ENCODE data around the gene C1orf21.
A peak's percentile ranks its signal among the peaks of the same experiment; 100 is the strongest.

The C1orf21 gene

DNA sequence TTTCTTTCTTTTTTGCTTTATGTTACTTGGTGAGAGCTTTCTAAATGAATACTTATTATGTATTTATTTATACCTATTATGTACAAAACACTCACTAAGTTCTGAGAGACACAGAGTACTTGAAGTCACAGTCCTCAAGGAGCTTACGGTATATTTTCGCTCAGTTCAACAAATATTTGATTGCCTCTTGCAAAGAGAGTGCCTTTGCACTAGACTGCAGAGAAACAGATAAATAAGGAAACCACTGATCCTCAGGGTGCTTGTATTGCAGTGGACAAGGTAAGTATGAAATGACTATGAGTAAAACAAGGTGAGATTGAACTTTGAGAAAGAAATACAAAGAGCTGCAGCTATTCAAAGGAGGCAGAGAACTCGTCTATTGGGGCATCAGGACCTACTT, 123.3 kb downstream of the C1orf21 start:
- no peak overlapping the region for H3K4me3 ChIP-seq (ENCODE audit: low read length)
- no peaks in the 10 kb centered on the region for H3K4me1 ChIP-seq (ENCODE audit: insufficient read depth, low read length)

DNA sequence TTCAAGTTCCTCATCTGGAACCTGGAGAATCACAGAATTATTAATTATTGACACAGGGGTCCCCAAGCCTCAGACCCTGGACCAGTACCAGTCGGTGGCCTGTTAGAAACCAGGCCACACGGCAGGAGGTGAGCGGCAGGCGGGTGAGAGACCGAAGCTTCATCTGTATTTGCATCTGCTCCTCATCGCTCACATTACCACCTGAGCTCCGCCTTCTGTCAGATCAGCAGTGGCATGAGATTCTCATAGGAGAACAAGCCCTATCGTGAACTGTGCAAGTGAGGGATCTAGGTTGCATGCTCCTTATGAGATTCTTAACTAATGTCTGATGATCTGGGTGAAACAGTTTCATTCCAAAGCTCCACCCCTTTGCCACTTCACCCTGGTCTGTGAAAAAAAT, 125.9 kb downstream of the C1orf21 start:
- peaks cover 11% of the 10 kb centered on the region for H3K36me3 ChIP-seq (ENCODE audit: insufficient read depth, low read depth, low read length)
- H3K4me3 ChIP-seq (ENCODE audit: low read length) = no peak overlapping the region
- no peaks in the 10 kb centered on the region for H3K27me3 ChIP-seq (ENCODE audit: insufficient read depth, low read length)
- H3K27ac ChIP-seq (ENCODE audit: low read length) = no peak overlapping the region
- no peak overlapping the region for H3K9ac ChIP-seq (ENCODE audit: low read depth, low read length)
- H3K9me3 ChIP-seq (ENCODE audit: insufficient read depth, low read depth, low read length) = no peaks in the 10 kb centered on the region
- no peaks in the 10 kb centered on the region for H3K4me1 ChIP-seq (ENCODE audit: insufficient read depth, low read length)

More for the DNA sequence above, 123.3 kb downstream of the C1orf21 start:
- no peak overlapping the region for H3K9ac ChIP-seq (ENCODE audit: low read depth, low read length)
- H3K9me3 ChIP-seq (ENCODE audit: insufficient read depth, low read depth, low read length) = no peaks in the 10 kb centered on the region
- H3K27me3 ChIP-seq (ENCODE audit: insufficient read depth, low read length) = no peaks in the 10 kb centered on the region
- H3K36me3 ChIP-seq (ENCODE audit: insufficient read depth, low read depth, low read length) = peaks cover 11% of the 10 kb centered on the region
- H3K27ac ChIP-seq (ENCODE audit: low read length) = no peak overlapping the region

DNA sequence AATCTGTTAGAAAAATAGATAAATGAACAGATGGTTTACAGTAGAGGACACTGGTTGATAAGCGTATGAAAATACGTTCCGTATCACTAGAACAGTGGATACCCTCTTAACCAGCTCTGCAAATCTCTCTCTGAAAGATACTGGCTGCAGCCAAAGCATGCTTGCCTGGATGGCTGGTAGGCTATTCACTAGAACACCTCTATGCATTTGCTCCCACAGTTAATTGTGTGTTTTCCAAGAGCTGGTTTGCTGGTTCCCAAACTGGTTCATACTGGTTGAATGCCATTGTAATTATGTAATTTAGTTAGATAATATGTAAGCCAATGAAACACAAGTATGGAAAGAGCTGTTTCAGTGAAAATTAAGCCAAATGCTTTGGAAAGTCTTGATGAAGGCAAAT, 126.6 kb downstream of the C1orf21 start:
- H3K9ac ChIP-seq (ENCODE audit: low read depth, low read length) = no peak overlapping the region
- H3K4me1 ChIP-seq (ENCODE audit: insufficient read depth, low read length) = no peaks in the 10 kb centered on the region
- no peaks in the 10 kb centered on the region for H3K27me3 ChIP-seq (ENCODE audit: insufficient read depth, low read length)
- no peaks in the 10 kb centered on the region for H3K9me3 ChIP-seq (ENCODE audit: insufficient read depth, low read depth, low read length)
- peaks cover 11% of the 10 kb centered on the region for H3K36me3 ChIP-seq (ENCODE audit: insufficient read depth, low read depth, low read length)
- no peak overlapping the region for H3K27ac ChIP-seq (ENCODE audit: low read length)
- H3K4me3 ChIP-seq (ENCODE audit: low read length) = no peak overlapping the region

DNA sequence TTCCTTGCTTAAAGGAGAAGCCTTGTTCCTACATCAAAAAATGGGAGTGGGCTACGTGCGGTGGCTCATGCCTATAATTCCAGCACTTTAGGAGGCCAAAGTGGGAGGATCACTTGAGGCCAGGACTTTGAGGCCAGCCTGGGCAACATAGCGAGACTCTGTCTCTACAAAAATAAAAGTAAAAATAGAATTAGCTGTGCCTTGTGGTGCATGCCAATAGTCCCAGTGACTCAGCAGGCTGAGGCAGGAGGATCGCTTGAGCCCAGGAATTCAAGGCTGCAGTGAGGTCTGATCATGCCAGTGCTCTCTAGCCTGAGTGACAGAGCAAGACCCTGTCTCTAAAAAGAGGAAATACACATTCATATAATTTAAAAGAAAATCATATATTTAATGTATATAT, 127.1 kb downstream of the C1orf21 start:
- no peaks in the 10 kb centered on the region for H3K4me1 ChIP-seq (ENCODE audit: insufficient read depth, low read length)
- no peak overlapping the region for H3K4me3 ChIP-seq (ENCODE audit: low read length)
- peaks cover 10% of the 10 kb centered on the region for H3K36me3 ChIP-seq (ENCODE audit: insufficient read depth, low read depth, low read length)
- H3K9ac ChIP-seq (ENCODE audit: low read depth, low read length) = no peak overlapping the region
- H3K27ac ChIP-seq (ENCODE audit: low read length) = no peak overlapping the region
- H3K27me3 ChIP-seq (ENCODE audit: insufficient read depth, low read length) = no peaks in the 10 kb centered on the region
- no peaks in the 10 kb centered on the region for H3K9me3 ChIP-seq (ENCODE audit: insufficient read depth, low read depth, low read length)

DNA sequence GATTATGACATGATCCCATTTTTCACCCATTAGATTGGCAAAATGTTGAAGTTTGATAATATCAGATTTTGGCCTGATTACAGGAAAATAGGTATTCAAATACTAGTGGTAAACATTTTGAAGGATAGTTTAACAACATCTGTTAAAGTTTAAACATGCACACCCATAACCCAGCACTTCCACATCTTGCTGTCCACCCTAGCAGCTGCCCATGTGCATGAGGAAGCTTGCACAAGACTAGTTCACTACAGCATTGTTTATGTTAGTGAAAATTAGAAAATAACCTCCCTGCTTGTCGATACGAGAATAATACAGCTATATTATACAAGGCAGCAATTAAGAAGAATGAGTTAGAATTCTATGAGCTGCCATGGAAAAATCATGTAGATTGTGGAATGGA, 127.6 kb downstream of the C1orf21 start:
- no peak overlapping the region for H3K9ac ChIP-seq (ENCODE audit: low read depth, low read length)
- H3K36me3 ChIP-seq (ENCODE audit: insufficient read depth, low read depth, low read length) = peaks cover 5% of the 10 kb centered on the region; the same call in 1 of the 2 replicates
- no peak overlapping the region for H3K4me3 ChIP-seq (ENCODE audit: low read length)
- no peaks in the 10 kb centered on the region for H3K4me1 ChIP-seq (ENCODE audit: insufficient read depth, low read length)
- H3K27me3 ChIP-seq (ENCODE audit: insufficient read depth, low read length) = no peaks in the 10 kb centered on the region
- H3K27ac ChIP-seq (ENCODE audit: low read length) = no peak overlapping the region
- H3K9me3 ChIP-seq (ENCODE audit: insufficient read depth, low read depth, low read length) = no peaks in the 10 kb centered on the region

DNA sequence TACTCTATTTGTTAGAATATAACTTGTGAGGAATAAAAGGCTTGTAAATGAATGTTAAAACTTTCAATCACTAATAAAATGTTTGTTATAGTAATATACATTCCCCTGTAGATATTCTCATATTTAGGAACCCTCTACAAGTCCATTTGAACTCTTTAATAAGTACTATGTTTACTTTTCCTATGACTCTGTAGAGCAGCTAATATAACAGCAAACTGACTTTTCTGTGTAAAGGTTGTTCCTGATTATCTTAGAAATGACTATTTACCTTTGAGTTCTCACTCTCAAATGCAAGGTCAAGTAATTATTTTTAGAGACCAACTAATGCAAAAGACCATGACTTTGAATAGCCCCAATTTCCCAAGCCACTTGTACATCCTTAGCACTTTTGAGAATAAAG, 130.3 kb downstream of the C1orf21 start:
- Histone ChIP-seq H3K36me3 (ENCODE audit: insufficient read depth, low read depth, low read length) (no peaks in the 10 kb centered on the region), H3K4me1 (ENCODE audit: insufficient read depth, low read length) (peaks cover 5% of the 10 kb centered on the region; the same call in 1 of the 2 replicates), H3K4me3 (ENCODE audit: low read length) (no peak overlapping the region), H3K27ac (ENCODE audit: low read length) (no peak overlapping the region), H3K9me3 (ENCODE audit: insufficient read depth, low read depth, low read length) (no peaks in the 10 kb centered on the region), H3K9ac (ENCODE audit: low read depth, low read length) (no peak overlapping the region), H3K27me3 (ENCODE audit: insufficient read depth, low read length) (no peaks in the 10 kb centered on the region)

DNA sequence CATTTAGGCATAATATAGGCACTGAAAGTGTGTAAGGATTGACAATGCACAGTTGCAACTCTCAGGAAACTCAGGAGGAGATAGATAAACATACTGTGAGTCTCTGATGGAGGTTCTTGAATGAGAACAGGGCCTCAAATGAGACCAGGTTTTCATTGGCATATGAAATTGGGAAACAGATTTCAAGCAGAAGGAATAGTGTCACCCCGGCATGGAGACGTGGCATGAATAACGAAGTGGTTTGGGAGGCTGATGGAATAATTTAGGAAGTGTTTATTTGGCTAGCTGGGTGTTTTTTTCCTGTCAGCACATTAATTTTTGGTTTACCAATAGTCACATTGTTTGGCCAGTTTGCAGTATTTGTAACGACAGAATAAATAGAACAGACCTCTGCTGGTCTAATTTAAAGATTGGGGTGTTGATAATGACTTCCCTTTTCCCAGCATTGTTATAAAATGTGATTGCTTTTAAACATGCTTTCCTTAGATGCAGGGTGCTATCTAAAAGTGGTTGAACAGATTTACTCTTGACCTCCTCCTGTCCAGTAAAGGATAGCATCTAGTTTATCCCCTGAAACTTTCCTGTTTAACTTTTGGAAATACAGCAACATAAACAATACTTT, 132.0 kb downstream of the C1orf21 start:
- no peaks in the 10 kb centered on the region for H3K9me3 ChIP-seq (ENCODE audit: insufficient read depth, low read depth, low read length)
- no peak overlapping the region for H3K4me3 ChIP-seq (ENCODE audit: low read length)
- H3K9ac ChIP-seq (ENCODE audit: low read depth, low read length) = no peak overlapping the region
- H3K27ac ChIP-seq (ENCODE audit: low read length) = no peak overlapping the region
- H3K27me3 ChIP-seq (ENCODE audit: insufficient read depth, low read length) = no peaks in the 10 kb centered on the region
- no peaks in the 10 kb centered on the region for H3K36me3 ChIP-seq (ENCODE audit: insufficient read depth, low read depth, low read length)
- peaks cover 5% of the 10 kb centered on the region; the same call in 1 of the 2 replicates for H3K4me1 ChIP-seq (ENCODE audit: insufficient read depth, low read length)

DNA sequence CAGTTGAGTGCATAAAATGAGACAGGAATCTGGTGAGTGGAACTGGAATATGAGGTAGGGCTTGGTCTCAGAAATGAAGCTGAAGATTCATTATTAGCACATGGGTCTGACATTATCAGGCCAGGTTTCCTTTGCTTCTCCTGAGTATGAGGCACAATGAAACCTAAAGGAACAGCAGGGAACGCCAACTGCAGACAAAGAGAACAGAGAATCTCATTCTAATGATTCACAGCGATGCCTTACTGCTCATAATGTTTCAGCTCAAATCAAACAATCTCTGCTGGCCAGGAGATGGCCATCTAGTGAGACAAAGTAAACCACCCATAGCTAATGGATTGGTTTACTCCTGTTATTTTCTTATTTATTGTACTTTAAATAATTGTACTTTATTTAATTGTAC, 133.5 kb downstream of the C1orf21 start:
- Histone ChIP-seq H3K4me1 (ENCODE audit: insufficient read depth, low read length) (peaks cover 5% of the 10 kb centered on the region; the same call in 1 of the 2 replicates), H3K27ac (ENCODE audit: low read length) (no peak overlapping the region), H3K36me3 (ENCODE audit: insufficient read depth, low read depth, low read length) (no peaks in the 10 kb centered on the region), H3K9ac (ENCODE audit: low read depth, low read length) (no peak overlapping the region), H3K4me3 (ENCODE audit: low read length) (peak overlapping the region; percentile 11; the same call in 1 of the 2 replicates), H3K27me3 (ENCODE audit: insufficient read depth, low read length) (no peaks in the 10 kb centered on the region), H3K9me3 (ENCODE audit: insufficient read depth, low read depth, low read length) (no peaks in the 10 kb centered on the region)

DNA sequence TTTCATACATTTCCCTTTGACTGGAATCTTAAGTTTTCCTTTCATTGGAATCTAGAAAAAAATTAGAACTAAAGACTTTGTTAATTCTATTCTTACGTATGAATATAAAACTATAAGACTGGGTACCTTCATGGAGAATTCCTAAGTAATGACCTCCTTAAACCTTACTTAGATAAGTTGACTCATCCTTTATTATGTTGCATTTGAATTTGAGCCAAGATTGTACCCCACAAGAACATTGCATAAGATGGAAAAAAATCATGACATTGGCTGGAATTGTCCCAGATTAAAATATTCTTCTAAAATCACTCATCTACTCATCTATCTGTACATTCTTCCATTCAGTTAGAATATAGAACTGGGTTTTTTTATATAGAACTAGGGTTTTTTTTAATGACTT, 137.4 kb downstream of the C1orf21 start:
- H3K4me1 ChIP-seq (ENCODE audit: insufficient read depth, low read length) = peaks cover 5% of the 10 kb centered on the region; the same call in 1 of the 2 replicates
- no peak overlapping the region for H3K4me3 ChIP-seq (ENCODE audit: low read length)
- no peaks in the 10 kb centered on the region for H3K36me3 ChIP-seq (ENCODE audit: insufficient read depth, low read depth, low read length)
- no peaks in the 10 kb centered on the region for H3K27me3 ChIP-seq (ENCODE audit: insufficient read depth, low read length)
- no peaks in the 10 kb centered on the region for H3K9me3 ChIP-seq (ENCODE audit: insufficient read depth, low read depth, low read length)
- H3K9ac ChIP-seq (ENCODE audit: low read depth, low read length) = no peak overlapping the region
- H3K27ac ChIP-seq (ENCODE audit: low read length) = no peak overlapping the region

DNA sequence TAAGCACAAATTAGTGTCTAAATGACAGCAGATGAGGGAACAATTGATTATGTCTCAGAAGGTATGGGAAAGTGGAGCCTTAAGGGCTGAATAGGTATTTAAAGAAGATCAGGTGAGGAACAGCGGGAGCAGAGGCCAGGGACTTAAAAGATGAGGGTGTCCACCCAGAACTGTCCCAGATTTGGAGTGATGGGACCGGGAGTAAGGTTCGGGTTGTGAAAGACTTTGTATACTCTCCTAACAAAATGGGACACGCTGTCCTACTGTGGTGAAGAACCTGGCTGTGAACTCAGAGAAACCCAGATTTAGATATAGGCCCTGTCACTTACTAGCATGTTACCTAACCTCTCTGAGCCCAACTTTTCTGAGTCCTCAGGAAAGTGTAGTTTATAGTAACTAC, 140.6 kb downstream of the C1orf21 start:
- Histone ChIP-seq H3K9ac (ENCODE audit: low read depth, low read length) (no peak overlapping the region), H3K4me1 (ENCODE audit: insufficient read depth, low read length) (no peaks in the 10 kb centered on the region), H3K27me3 (ENCODE audit: insufficient read depth, low read length) (no peaks in the 10 kb centered on the region), H3K9me3 (ENCODE audit: insufficient read depth, low read depth, low read length) (no peaks in the 10 kb centered on the region), H3K27ac (ENCODE audit: low read length) (no peak overlapping the region), H3K36me3 (ENCODE audit: insufficient read depth, low read depth, low read length) (no peaks in the 10 kb centered on the region), H3K4me3 (ENCODE audit: low read length) (no peak overlapping the region)

DNA sequence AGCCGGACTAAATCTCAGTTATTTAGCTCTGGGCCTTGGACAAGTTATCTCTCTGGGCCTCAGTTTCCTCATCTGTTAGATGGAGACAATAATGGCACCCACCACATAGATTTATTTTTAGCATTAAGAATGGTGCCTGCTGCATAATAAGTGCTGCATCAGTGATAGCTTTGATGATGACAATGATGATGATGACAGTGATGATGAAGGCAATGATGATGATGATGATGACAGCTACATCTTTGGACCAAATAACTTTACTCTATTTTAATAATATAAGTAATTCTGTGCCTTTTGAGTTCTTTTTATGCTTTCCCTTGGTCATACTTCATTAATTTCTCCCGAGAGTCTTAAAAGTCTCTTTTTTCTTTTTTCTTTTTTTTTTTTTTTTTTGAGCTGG, 143.4 kb downstream of the C1orf21 start:
- Histone ChIP-seq H3K27me3 (ENCODE audit: insufficient read depth, low read length) (no peaks in the 10 kb centered on the region), H3K4me1 (ENCODE audit: insufficient read depth, low read length) (no peaks in the 10 kb centered on the region), H3K36me3 (ENCODE audit: insufficient read depth, low read depth, low read length) (no peaks in the 10 kb centered on the region), H3K4me3 (ENCODE audit: low read length) (no peak overlapping the region), H3K27ac (ENCODE audit: low read length) (no peak overlapping the region), H3K9ac (ENCODE audit: low read depth, low read length) (no peak overlapping the region), H3K9me3 (ENCODE audit: insufficient read depth, low read depth, low read length) (no peaks in the 10 kb centered on the region)

DNA sequence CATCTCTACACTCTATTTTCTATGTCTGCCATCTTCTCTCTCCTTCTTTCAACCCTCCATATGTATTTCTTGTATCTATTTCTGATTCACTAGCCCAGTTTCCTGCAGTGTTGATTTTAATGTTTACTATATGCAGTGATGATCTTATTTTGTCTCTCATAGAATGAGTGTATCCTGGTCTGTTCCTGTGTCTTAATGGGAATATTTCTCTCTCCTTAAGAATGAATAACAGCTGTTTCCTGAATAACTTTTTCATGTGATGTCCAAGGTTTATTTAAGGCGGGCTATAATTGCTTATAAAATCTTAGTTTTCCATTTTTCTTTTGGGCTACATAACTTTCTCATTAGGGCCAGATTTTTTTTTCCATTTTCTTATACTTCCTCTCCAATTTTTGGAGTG, 144.5 kb downstream of the C1orf21 start:
- Histone ChIP-seq H3K27ac (ENCODE audit: low read length) (no peak overlapping the region), H3K36me3 (ENCODE audit: insufficient read depth, low read depth, low read length) (no peaks in the 10 kb centered on the region), H3K27me3 (ENCODE audit: insufficient read depth, low read length) (no peaks in the 10 kb centered on the region), H3K4me1 (ENCODE audit: insufficient read depth, low read length) (no peaks in the 10 kb centered on the region), H3K9ac (ENCODE audit: low read depth, low read length) (no peak overlapping the region), H3K9me3 (ENCODE audit: insufficient read depth, low read depth, low read length) (no peaks in the 10 kb centered on the region), H3K4me3 (ENCODE audit: low read length) (no peak overlapping the region)

Data from iPS-20b (cell line).